Endometrial microvascular endothelial cells (primary cell): ENCODE measurements around the gene ZNF423. TPM values are rescaled to one million over a fixed set of nuclear protein-coding genes. Genes with fewer than 3 reads are reported as not detected.
"Not testable (repeated sequence)": the region's sequence is repeated elsewhere in the genome, so short reads cannot be mapped to it uniquely, and the experiment has no call there.

Experiments used
- in situ Hi-C: cut with HindIII; loops from 2 replicates; pipeline ENCODE4 v1.10.0; 2017; ENCODE audit warnings: low sequenced_read_pairs, low pct_unique_long_range_greater_than_20kb; ENCODE audit errors: inconsistent ontology term
- total RNA-seq: library from RNA; depleted of rRNA; stranded (reverse); fragments of >200 nt; gene quantifications from one replicate; pipeline ENCODE4 v1.2.3, GENCODE V29; 2015; ENCODE audit errors: inconsistent ontology term

Gene ZNF423
- total RNA-seq, 1 donor from 2014 or later: 1.2 TPM

DNA sequence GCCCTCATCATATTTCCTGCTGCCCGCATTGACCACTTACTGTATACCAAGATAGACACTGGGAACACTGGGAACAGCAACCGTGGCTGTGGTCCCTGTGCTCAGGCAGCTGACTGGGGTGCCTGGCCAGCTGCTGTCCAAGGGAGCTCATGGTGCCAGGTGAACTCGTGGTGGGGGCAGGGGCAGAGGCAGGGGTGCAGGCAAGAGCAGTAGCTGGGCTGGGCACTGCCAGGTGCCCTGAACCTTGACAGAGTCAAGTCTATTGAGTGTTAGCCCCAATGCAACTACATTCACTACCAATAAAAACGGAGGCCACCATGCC is 279.8 kb downstream of the ZNF423 start:
- in situ Hi-C loops: no loop called here

GRCh38 chr16:49575346-49576172 is 280.4 kb downstream of the ZNF423 start:
- in situ Hi-C loops: no loop called here

GRCh38 chr16:49574826-49575225 is 281.1 kb downstream of the ZNF423 start:
- in situ Hi-C loops: no loop called here

GRCh38 chr16:49567950-49568349 is 288.0 kb downstream of the ZNF423 start:
- in situ Hi-C loops: no loop called here

GRCh38 chr16:49566432-49566831 is 289.5 kb downstream of the ZNF423 start:
- in situ Hi-C loops: no loop called here

GRCh38 chr16:49564496-49565229 is 291.2 kb downstream of the ZNF423 start:
- in situ Hi-C loops: no loop called here

DNA sequence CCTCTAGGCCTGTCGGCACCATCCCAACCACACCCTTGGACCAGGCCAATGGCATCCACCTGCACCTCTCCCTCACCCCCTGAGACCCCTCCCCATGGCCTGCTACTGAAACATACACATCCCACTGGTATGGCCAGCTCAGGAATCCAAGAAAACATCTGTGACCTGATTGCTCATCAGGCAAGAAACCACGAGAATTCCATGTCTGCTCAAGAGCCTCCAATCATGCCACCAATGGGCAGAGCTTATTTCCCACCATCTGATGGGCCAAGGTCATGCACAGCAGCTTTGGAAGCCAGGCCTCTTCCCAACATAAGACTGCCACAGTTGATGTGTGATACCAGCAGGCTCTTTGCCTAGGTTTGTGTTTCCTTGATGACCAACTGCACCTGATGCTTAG is 292.2 kb downstream of the ZNF423 start:
- in situ Hi-C loops: no loop called here

DNA sequence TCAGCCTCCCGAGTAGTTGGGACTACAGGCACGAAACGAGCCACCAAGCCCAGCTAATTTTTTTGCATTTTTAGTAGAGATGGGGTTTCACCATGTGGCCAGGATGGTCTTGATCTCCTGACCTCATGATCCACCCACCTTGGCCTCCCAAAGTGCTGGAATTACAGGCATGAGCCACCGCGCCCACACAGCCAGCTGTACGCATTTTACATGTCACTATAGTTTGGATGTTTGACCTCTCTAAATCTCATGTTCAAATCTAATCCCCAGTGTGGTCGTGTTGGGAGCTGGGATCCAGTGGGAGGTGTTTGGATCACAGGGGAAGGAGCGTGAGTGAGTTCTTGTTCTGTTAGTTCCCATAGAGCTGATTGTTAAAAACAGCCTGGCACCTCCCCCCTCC is 293.0 kb downstream of the ZNF423 start:
- in situ Hi-C loops: not testable (repeated sequence)

- in situ Hi-C loops: no loop called here
Observed at GRCh38 chr16:49562228-49562627, 293.7 kb downstream of the ZNF423 start.

DNA sequence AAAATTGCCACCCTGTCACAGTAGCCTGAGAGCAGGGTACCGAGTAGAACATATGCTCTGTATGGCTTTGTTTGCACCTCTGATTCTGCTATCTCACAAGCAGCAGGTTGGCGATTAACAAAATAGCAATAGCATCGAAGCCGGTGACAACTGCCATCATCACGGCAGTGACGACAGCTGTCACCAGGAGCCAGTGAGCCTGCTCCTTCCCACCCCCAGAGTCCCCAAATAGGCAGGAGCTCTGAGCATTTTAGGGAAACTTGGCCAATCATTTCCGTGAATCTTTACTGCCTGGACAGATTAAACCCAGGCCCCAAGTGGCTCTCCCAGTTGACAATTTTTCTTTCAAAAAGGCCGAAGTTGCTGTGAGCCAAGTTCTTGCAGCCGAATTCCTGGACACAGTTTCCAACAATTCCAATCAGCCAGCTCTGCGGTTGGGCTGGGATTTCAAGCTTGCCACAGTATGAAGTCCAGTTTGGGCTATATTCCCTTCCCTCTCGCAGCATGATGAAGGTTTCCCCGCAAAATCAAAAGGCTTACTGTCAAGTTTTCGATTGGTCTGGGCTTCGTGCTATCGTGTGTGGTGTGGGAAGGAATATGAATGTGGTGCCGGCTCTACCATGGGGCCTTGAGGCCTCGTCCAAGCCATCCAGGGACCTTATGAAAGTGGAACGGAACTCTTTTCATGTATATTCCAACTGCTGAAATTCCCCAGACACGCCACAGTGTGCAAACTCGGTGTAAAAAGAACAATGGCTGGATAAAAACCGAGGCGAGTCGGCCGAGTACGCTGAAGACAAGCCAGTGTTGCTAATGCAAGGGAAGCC is 295.7 kb downstream of the ZNF423 start:
- in situ Hi-C loops: no loop called here

DNA sequence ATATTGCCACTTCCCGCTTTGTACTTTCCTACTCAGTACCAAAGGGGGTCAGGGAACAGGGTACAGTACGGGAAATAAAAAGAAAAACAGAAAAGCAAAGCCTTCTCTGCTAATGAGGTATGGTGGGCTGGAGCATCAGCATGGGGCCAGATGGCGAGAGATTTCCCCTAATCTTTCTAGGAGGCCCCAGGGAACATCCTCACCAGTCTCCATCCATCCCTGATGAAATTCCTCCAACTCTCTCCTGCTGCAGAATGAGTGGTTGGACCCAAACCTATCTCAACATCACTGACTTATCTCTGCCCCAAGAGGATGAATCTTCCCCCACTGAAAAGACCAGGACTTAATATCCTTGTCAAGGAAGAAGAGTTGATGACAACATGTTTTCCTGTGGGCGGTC is 296.7 kb downstream of the ZNF423 start:
- in situ Hi-C loops: no loop called here

DNA sequence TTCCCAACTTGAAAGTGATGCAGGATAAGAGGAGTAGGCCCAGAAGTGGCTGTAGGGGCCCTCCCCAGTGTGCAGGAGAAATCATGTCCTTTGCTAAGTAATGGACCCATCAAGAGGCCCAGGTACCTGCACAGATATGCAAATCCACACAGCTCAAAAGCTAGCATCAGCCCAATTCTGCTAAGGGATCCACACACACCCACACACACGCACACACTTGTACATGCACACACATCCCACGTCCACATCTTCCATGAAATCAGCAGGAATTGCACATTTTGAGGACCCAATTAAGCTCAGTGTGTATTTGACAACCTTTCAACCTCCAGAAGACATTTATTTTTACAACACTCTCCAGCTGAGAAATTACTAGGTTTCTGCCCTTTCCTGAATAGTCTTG is 297.5 kb downstream of the ZNF423 start:
- in situ Hi-C loops: no loop called here

GRCh38 chr16:49556606-49557446 is 299.1 kb downstream of the ZNF423 start:
- in situ Hi-C loops: no loop called here

- in situ Hi-C loops: no loop called here
Observed at GRCh38 chr16:49556249-49556605, 299.7 kb downstream of the ZNF423 start.

GRCh38 chr16:49554681-49555080 is 301.2 kb downstream of the ZNF423 start:
- in situ Hi-C loops: no loop called here

DNA sequence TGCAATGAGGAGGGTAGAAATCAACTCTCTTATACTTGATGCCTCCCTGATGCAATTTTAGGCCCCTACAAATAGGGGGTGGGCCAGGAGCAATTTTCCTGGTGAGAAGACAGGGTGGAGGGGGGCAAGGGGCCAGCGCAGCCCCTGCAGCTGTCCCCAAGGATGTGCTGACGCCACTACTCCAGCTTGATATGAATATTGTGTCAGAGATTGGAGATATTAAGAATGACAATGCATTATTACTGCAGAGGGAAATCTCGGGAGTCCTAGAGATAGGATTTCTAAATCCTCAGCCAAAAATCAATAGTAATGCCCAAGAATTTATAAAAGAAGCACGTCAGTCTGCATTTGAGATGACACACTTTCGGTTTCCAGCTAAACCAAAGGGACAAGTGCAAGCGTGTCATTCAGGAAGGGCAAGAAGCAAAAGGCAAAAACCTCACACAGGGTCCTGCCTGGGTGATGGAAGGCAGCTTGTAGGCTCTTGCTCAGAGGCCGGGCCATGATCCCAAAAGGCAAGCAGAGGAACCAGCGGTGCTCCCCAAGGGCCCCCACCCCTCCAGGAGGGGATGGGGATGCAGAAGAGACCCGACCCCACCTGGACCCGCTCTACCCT is 303.5 kb downstream of the ZNF423 start:
- in situ Hi-C loops: no loop called here

GRCh38 chr16:49550666-49551065 is 305.2 kb downstream of the ZNF423 start:
- in situ Hi-C loops: no loop called here

- in situ Hi-C loops: no loop called here
Observed at GRCh38 chr16:49550140-49550539, 305.8 kb downstream of the ZNF423 start.
